SK-N-SH (cell line): ENCODE measurements around the gene CHSY1.

Experiments used
- CHD2 ChIP-seq: fragments of 150-350 bp; IDR thresholded peaks from 2 replicates; pipeline ENCODE4 v1.6.1; 2018; ENCODE audit warnings: low read length; ENCODE audit not compliant: partially characterized antibody
- CTCF ChIP-seq: fragments of 200-600 bp; sonication (generic); IDR thresholded peaks from 2 replicates; pipeline ENCODE4 v1.6.1; 2017; ENCODE audit warnings: antibody characterized with exemption, mild to moderate bottlenecking, moderate library complexity
- GATA2 ChIP-seq: sonication (generic); formaldehyde crosslinking; IDR thresholded peaks from 2 replicates; pipeline ENCODE4 v1.5.0; 2020; ENCODE audit warnings: mild to moderate bottlenecking, missing genetic modification reagents
- TEAD4 ChIP-seq: IDR thresholded peaks from 2 replicates; pipeline ENCODE4 v1.4.0; 2012; ENCODE audit warnings: mild to moderate bottlenecking, borderline replicate concordance; ENCODE audit not compliant: insufficient read depth

- TF ChIP-seq GATA2 (no peak), CTCF (no peak), CHD2 (no peak), TEAD4 (no peak)
These were observed 43.8 kb upstream of the CHSY1 start for GRCh38 chr15:101295607-101296161.
